GM23338 (cell line): ENCODE measurements around the gene FAF1. TPM values are rescaled to one million over a fixed set of nuclear protein-coding genes. Genes with fewer than 3 reads are reported as not detected.
A peak's percentile ranks its signal among the peaks of the same experiment; 100 is the strongest.

Experiments
- ATAC-seq: fragments of 200-7000 bp; cut with Tn5 transposase; 3 replicates; pipeline ENCODE4 v1.9.1; 2020
- DNase-seq: peaks from one replicate; pipeline ENCODE4 v3.0.0-alpha.2; 2015; ENCODE audit warnings: low spot score
- H2AFZ ChIP-seq: fragments of 200-600 bp; sonication (generic); 2 replicates; pipeline ENCODE4 v1.8.0; 2016; ENCODE audit warnings: antibody characterized with exemption, mild to moderate bottlenecking, moderate library complexity
- H3F3A ChIP-seq: fragments of 200-600 bp; sonication (generic); replicated peaks from 2 replicates; pipeline ENCODE4 v1.8.0; 2017; ENCODE audit warnings: antibody characterized with exemption, mixed run types, low read depth
- H3K27ac ChIP-seq: fragments of 200-600 bp; sonication (generic); 2 replicates; pipeline ENCODE4 v1.6.1; 2016; ENCODE audit warnings: low read depth
- H3K27me3 ChIP-seq: fragments of 200-600 bp; sonication (generic); 2 replicates; pipeline ENCODE4 v1.8.0; 2016; ENCODE audit warnings: mild to moderate bottlenecking, mixed run types, moderate library complexity; ENCODE audit not compliant: insufficient read depth
- H3K36me3 ChIP-seq: fragments of 200-600 bp; sonication (generic); 2 replicates; pipeline ENCODE4 v1.8.0; 2016; ENCODE audit warnings: mild to moderate bottlenecking; ENCODE audit not compliant: insufficient read depth
- H3K4me1 ChIP-seq: fragments of 200-600 bp; sonication (generic); 2 replicates; pipeline ENCODE4 v1.8.0; 2016; ENCODE audit warnings: mild to moderate bottlenecking, moderate library complexity; ENCODE audit not compliant: insufficient read depth
- H3K4me2 ChIP-seq: fragments of 200-600 bp; sonication (generic); 2 replicates; pipeline ENCODE4 v1.7.1; 2017; ENCODE audit warnings: mixed run types
- H3K4me3 ChIP-seq: fragments of 200-600 bp; sonication (generic); 2 replicates; pipeline ENCODE4 v1.6.1; 2016; ENCODE audit warnings: mixed run types
- H3K79me2 ChIP-seq: fragments of 200-600 bp; sonication (generic); replicated peaks from 2 replicates; pipeline ENCODE4 v1.8.0; 2017; ENCODE audit warnings: mild to moderate bottlenecking; ENCODE audit not compliant: insufficient read depth
- H3K9me2 ChIP-seq: fragments of 200-600 bp; sonication (generic); 2 replicates; pipeline ENCODE4 v1.8.0; 2017; ENCODE audit not compliant: insufficient read depth
- H4K20me1 ChIP-seq: fragments of 200-600 bp; sonication (generic); replicated peaks from 2 replicates; pipeline ENCODE4 v1.8.0; 2017; ENCODE audit warnings: mild to moderate bottlenecking; ENCODE audit not compliant: insufficient read depth
- H3K27ac Mint-ChIP-seq: 2 replicates; pipeline ENCODE4 v1.8.0; 2020; ENCODE audit warnings: inconsistent platforms, mild to moderate bottlenecking, moderate library complexity, mixed read lengths
- H3K27me3 Mint-ChIP-seq: 3 replicates; pipeline ENCODE4 v1.8.0; 2022; ENCODE audit warnings: low read depth, mild to moderate bottlenecking, moderate library complexity, mixed read lengths, inconsistent platforms; ENCODE audit not compliant: insufficient read depth, poor library complexity
- H3K36me3 Mint-ChIP-seq: 3 replicates; pipeline ENCODE4 v1.8.0; 2021; ENCODE audit warnings: low read depth, mild to moderate bottlenecking, inconsistent platforms, moderate library complexity, mixed read lengths
- H3K4me1 Mint-ChIP-seq: 3 replicates; pipeline ENCODE4 v1.8.0; 2020; ENCODE audit warnings: mild to moderate bottlenecking, inconsistent platforms, mixed read lengths
- H3K4me3 Mint-ChIP-seq: 3 replicates; pipeline ENCODE4 v1.8.0; 2021; ENCODE audit warnings: moderate library complexity, mild to moderate bottlenecking, inconsistent platforms, mixed read lengths
- H3K9me3 Mint-ChIP-seq: 3 replicates; pipeline ENCODE4 v1.8.0; 2020; ENCODE audit warnings: moderate library complexity, mild to moderate bottlenecking, inconsistent platforms, mixed read lengths
- CREB1 ChIP-seq: fragments of 250-450 bp; sonication (Bioruptor Pico); IDR thresholded peaks from 2 replicates; pipeline ENCODE4 v1.5.0; 2020; ENCODE audit warnings: low read depth, mild to moderate bottlenecking, moderate library complexity
- EZH2 ChIP-seq: fragments of 200-600 bp; sonication (generic); IDR thresholded peaks from one replicate; pipeline ENCODE4 v1.8.0; 2017; ENCODE audit warnings: antibody characterized with exemption, mild to moderate bottlenecking, low read depth; ENCODE audit not compliant: unreplicated experiment
- EZH2phosphoT487 ChIP-seq: fragments of 200-600 bp; sonication (generic); IDR thresholded peaks from one replicate; pipeline ENCODE4 v1.8.1; 2018; ENCODE audit warnings: antibody characterized with exemption; ENCODE audit not compliant: unreplicated experiment
- JUNB ChIP-seq: IDR thresholded peaks from one replicate; pipeline ENCODE4 v1.6.1; 2016; ENCODE audit warnings: antibody characterized with exemption; ENCODE audit not compliant: unreplicated experiment
- NANOG ChIP-seq: IDR thresholded peaks from 2 replicates; pipeline ENCODE4 v1.6.1; 2016; ENCODE audit warnings: antibody characterized with exemption, borderline replicate concordance
- POLR2AphosphoS5 ChIP-seq: IDR thresholded peaks from 2 replicates; pipeline ENCODE4 v1.6.1; 2016; ENCODE audit warnings: antibody characterized with exemption, low read depth
- STAT1 ChIP-seq: IDR thresholded peaks from one replicate; pipeline ENCODE4 v1.6.1; 2016; ENCODE audit warnings: antibody characterized with exemption; ENCODE audit not compliant: unreplicated experiment
- ZNF114 ChIP-seq: fragments of 250-450 bp; sonication (Bioruptor Pico); IDR thresholded peaks from 2 replicates; pipeline ENCODE4 v1.5.0; 2020; ENCODE audit warnings: mild to moderate bottlenecking, moderate library complexity
- ZNF331 ChIP-seq: fragments of 250-450 bp; sonication (Bioruptor Pico); IDR thresholded peaks from 2 replicates; pipeline ENCODE4 v1.5.0; 2020; ENCODE audit warnings: low read depth, mild to moderate bottlenecking, moderate library complexity
- polyA plus RNA-seq: library from polyadenylated mRNA; unstranded; fragments of >200 nt; fragmentation: Nextera tagmentation; extraction: Ambion mirVana; gene quantifications from 2 replicates; pipeline ENCODE4 v1.2.1, GENCODE V29; 2016
- total RNA-seq: library from RNA; depleted of rRNA; stranded (reverse); fragments of >200 nt; shearing (Covaris generic); gene quantifications from 2 replicates; pipeline ENCODE4 v1.2.3, GENCODE V29; 2014
- TF ChIP-seq, protein P1 (sequence below): IDR thresholded peaks from one replicate; pipeline ENCODE4 v1.6.1; 2018; ENCODE audit warnings: antibody characterized with exemption; ENCODE audit not compliant: unreplicated experiment
- TF ChIP-seq, protein P2 (sequence below), 2 experiments: fragments of 200-600 bp in 1 of 2; sonication (generic) in 1 of 2; conservative IDR thresholded peaks; 2 replicates each; pipeline versions ENCODE4 v1.5.1 to v1.6.1; 2016 to 2017; ENCODE audit warnings: antibody characterized with exemption in 2 of 2, low read depth in 2 of 2, mild to moderate bottlenecking in 2 of 2, moderate library complexity in 1 of 2
- TF ChIP-seq, protein P3 (sequence below): IDR thresholded peaks from 2 replicates; pipeline ENCODE4 v1.6.1; 2016; ENCODE audit warnings: antibody characterized with exemption

The FAF1 gene
- total and polyA plus RNA-seq, 2 experiments from 2014 or later = 24.1 to 53.2 TPM

DNA sequence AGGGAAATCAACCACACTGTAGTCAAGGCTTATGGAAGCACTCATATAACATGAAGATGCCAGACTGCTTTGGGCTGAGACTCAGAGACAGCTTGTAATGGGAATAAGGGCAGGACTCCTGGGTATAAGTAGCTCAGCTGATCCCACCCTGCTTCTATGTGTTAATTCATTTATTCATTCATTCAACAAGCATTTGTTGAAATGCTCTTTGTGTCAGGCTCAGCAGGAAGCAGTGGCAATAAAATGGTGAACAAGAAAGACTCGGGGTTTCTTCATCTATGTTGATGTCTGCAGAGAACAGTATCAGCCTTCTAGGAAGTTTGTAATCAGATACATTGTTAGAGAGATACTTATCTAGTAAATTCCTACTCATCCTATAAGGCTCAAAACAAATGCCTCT, 391.3 kb downstream of the FAF1 start:
- Histone ChIP-seq H2AFZ (no peak overlapping the region), H3K4me3 (no peak overlapping the region), H3K27ac (no peak overlapping the region), H3K4me2 (no peak overlapping the region), H3K9me2 (no peaks in the 10 kb centered on the region), H4K20me1 (no peaks in the 10 kb centered on the region), H3K36me3 (no peaks in the 10 kb centered on the region), H3K27me3 (no peaks in the 10 kb centered on the region), H3K79me2 (no peaks in the 10 kb centered on the region), H3K4me1 (peaks cover 6% of the 10 kb centered on the region; the same call in 1 of the 2 replicates), H3F3A (no peaks in the 10 kb centered on the region)
- H3K36me3 Mint-ChIP-seq = no peaks in the 10 kb centered on the region
- peaks cover 29% of the 10 kb centered on the region for H3K4me1 Mint-ChIP-seq
- TF ChIP-seq ZNF331 (CRISPR knock-in tag) (no peak), ZNF114 (no peak)
- H3K9me3 Mint-ChIP-seq = no peaks in the 10 kb centered on the region
- DNase-seq (no peak), ATAC-seq (peak; percentile 51)
- H3K27me3 Mint-ChIP-seq = no peaks in the 10 kb centered on the region
- H3K4me3 Mint-ChIP-seq = no peak overlapping the region
- H3K27ac Mint-ChIP-seq = no peak overlapping the region

DNA sequence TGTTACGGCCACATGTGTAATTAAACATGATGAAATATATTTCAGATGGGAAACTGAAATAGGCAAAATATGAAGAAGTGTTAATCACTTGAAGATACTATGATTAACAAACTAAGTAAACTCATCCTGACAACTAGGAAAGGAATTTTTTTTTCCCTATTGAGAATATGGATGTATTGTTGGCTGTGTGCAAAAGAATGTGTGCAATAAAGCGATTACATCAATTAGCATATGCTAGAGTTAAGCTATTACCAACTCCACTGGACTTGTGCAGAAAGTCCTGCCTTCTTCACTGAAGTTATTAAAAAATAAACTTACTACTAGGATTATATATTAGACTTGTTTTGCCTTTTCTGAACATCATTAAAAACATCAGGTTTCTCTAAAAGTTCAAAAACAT, 393.7 kb downstream of the FAF1 start:
- ATAC-seq (no peak), DNase-seq (no peak)
- H3K9me2 ChIP-seq = no peaks in the 10 kb centered on the region
- H2AFZ ChIP-seq = no peak overlapping the region
- H3K36me3 ChIP-seq = no peaks in the 10 kb centered on the region
- H3K27me3 Mint-ChIP-seq = no peaks in the 10 kb centered on the region
- H3K36me3 Mint-ChIP-seq = no peaks in the 10 kb centered on the region
- H3K27ac ChIP-seq = no peak overlapping the region
- no peaks in the 10 kb centered on the region for H3K79me2 ChIP-seq
- H3K4me3 Mint-ChIP-seq = no peak overlapping the region
- H3K27me3 ChIP-seq = no peaks in the 10 kb centered on the region
- no peak overlapping the region for H3K4me3 ChIP-seq
- H3K4me2 ChIP-seq = no peak overlapping the region
- no peak overlapping the region for H3K27ac Mint-ChIP-seq
- peaks cover 6% of the 10 kb centered on the region; the same call in 1 of the 2 replicates for H3K4me1 ChIP-seq
- peaks cover 31% of the 10 kb centered on the region for H3K4me1 Mint-ChIP-seq
- no peaks in the 10 kb centered on the region for H3K9me3 Mint-ChIP-seq
- H3F3A ChIP-seq = no peaks in the 10 kb centered on the region
- H4K20me1 ChIP-seq = no peaks in the 10 kb centered on the region
- no peak for TF ChIP-seq EZH2phosphoT487
- TF ChIP-seq EZH2 = no peak
- TF ChIP-seq, protein P1, sequence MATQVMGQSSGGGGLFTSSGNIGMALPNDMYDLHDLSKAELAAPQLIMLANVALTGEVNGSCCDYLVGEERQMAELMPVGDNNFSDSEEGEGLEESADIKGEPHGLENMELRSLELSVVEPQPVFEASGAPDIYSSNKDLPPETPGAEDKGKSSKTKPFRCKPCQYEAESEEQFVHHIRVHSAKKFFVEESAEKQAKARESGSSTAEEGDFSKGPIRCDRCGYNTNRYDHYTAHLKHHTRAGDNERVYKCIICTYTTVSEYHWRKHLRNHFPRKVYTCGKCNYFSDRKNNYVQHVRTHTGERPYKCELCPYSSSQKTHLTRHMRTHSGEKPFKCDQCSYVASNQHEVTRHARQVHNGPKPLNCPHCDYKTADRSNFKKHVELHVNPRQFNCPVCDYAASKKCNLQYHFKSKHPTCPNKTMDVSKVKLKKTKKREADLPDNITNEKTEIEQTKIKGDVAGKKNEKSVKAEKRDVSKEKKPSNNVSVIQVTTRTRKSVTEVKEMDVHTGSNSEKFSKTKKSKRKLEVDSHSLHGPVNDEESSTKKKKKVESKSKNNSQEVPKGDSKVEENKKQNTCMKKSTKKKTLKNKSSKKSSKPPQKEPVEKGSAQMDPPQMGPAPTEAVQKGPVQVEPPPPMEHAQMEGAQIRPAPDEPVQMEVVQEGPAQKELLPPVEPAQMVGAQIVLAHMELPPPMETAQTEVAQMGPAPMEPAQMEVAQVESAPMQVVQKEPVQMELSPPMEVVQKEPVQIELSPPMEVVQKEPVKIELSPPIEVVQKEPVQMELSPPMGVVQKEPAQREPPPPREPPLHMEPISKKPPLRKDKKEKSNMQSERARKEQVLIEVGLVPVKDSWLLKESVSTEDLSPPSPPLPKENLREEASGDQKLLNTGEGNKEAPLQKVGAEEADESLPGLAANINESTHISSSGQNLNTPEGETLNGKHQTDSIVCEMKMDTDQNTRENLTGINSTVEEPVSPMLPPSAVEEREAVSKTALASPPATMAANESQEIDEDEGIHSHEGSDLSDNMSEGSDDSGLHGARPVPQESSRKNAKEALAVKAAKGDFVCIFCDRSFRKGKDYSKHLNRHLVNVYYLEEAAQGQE = no peak
- no peak for TF ChIP-seq ZNF331 (CRISPR knock-in tag)
- no peak for TF ChIP-seq POLR2AphosphoS5
- no peak for TF ChIP-seq NANOG
- TF ChIP-seq JUNB = no peak
- TF ChIP-seq CREB1 (CRISPR knock-in tag) = no peak
- TF ChIP-seq ZNF114 = no peak
- TF ChIP-seq, protein P2, sequence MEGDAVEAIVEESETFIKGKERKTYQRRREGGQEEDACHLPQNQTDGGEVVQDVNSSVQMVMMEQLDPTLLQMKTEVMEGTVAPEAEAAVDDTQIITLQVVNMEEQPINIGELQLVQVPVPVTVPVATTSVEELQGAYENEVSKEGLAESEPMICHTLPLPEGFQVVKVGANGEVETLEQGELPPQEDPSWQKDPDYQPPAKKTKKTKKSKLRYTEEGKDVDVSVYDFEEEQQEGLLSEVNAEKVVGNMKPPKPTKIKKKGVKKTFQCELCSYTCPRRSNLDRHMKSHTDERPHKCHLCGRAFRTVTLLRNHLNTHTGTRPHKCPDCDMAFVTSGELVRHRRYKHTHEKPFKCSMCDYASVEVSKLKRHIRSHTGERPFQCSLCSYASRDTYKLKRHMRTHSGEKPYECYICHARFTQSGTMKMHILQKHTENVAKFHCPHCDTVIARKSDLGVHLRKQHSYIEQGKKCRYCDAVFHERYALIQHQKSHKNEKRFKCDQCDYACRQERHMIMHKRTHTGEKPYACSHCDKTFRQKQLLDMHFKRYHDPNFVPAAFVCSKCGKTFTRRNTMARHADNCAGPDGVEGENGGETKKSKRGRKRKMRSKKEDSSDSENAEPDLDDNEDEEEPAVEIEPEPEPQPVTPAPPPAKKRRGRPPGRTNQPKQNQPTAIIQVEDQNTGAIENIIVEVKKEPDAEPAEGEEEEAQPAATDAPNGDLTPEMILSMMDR (conservative IDR thresholded peaks at IDR 0.05; ENCODE audit: low read depth in 2 of 2) = no peak
- TF ChIP-seq, protein P3, sequence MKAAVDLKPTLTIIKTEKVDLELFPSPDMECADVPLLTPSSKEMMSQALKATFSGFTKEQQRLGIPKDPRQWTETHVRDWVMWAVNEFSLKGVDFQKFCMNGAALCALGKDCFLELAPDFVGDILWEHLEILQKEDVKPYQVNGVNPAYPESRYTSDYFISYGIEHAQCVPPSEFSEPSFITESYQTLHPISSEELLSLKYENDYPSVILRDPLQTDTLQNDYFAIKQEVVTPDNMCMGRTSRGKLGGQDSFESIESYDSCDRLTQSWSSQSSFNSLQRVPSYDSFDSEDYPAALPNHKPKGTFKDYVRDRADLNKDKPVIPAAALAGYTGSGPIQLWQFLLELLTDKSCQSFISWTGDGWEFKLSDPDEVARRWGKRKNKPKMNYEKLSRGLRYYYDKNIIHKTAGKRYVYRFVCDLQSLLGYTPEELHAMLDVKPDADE = no peak
- no peak for TF ChIP-seq STAT1
